SK-N-SH (cell line): ENCODE data around the gene FHL5.

Experiments
- FOSL2 ChIP-seq: IDR thresholded peaks from 2 replicates; pipeline ENCODE4 v1.4.0; 2012; ENCODE audit warnings: low read depth, mild to moderate bottlenecking, moderate library complexity, borderline replicate concordance
- NFIC ChIP-seq: IDR thresholded peaks from 2 replicates; pipeline ENCODE4 v1.4.0; 2012; ENCODE audit warnings: borderline replicate concordance
- POLR2AphosphoS5 ChIP-seq: IDR thresholded peaks from 2 replicates; pipeline ENCODE4 v1.6.1; 2012; ENCODE audit warnings: low read depth, low read length
- TF ChIP-seq, protein P1 (sequence below): fragments of 200-600 bp; sonication (generic); IDR thresholded peaks from 2 replicates; pipeline ENCODE4 v1.6.1; 2017; ENCODE audit warnings: antibody characterized with exemption, mild to moderate bottlenecking, moderate library complexity

DNA sequence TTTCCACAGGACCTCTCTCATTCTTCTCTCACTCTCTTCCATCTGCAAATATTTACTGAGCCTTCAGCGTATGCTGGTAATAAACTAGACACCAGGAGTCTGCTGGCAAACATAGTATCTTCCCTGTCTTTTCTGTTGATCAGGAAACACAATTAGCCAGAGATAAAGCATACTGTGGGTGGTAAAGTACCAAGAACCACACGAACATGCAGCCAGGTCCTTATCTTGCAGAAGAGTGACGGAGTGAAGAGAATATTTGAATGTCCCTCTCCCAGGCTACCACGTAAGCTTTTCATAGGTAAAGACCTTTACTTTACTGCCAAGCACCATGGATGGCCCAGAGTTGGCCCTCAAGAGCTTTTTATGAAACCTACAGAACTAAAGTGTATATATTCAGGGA, 13.3 kb downstream of the FHL5 start:
- no peak for TF ChIP-seq NFIC
- TF ChIP-seq, protein P1, sequence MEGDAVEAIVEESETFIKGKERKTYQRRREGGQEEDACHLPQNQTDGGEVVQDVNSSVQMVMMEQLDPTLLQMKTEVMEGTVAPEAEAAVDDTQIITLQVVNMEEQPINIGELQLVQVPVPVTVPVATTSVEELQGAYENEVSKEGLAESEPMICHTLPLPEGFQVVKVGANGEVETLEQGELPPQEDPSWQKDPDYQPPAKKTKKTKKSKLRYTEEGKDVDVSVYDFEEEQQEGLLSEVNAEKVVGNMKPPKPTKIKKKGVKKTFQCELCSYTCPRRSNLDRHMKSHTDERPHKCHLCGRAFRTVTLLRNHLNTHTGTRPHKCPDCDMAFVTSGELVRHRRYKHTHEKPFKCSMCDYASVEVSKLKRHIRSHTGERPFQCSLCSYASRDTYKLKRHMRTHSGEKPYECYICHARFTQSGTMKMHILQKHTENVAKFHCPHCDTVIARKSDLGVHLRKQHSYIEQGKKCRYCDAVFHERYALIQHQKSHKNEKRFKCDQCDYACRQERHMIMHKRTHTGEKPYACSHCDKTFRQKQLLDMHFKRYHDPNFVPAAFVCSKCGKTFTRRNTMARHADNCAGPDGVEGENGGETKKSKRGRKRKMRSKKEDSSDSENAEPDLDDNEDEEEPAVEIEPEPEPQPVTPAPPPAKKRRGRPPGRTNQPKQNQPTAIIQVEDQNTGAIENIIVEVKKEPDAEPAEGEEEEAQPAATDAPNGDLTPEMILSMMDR, result no peak
- no peak for TF ChIP-seq POLR2AphosphoS5
- TF ChIP-seq FOSL2, result no peak
